Renal pelvis (tissue), 4 donors: ENCODE data around the gene TEX2. TPM values are rescaled to one million over a fixed set of nuclear protein-coding genes. Genes with fewer than 3 reads are reported as not detected.
"Not testable (repeated sequence)": the region's sequence is repeated elsewhere in the genome, so short reads cannot be mapped to it uniquely, and the experiment has no call there.

Source experiments
- DNase-seq: peaks from one replicate; pipeline ENCODE4 v3.0.0-alpha.2; 2013
- polyA plus RNA-seq, 3 donors: library from polyadenylated mRNA; unstranded; fragments of 120-200 nt; gene quantifications; one replicate each; pipeline ENCODE4 v1.2.1, GENCODE V29; 2013; ENCODE audit not compliant: insufficient read length in 3 of 3

TEX2 gene
- polyA plus RNA-seq, 3 donors: 24.1 to 30.4 (median 27.1) TPM

DNA sequence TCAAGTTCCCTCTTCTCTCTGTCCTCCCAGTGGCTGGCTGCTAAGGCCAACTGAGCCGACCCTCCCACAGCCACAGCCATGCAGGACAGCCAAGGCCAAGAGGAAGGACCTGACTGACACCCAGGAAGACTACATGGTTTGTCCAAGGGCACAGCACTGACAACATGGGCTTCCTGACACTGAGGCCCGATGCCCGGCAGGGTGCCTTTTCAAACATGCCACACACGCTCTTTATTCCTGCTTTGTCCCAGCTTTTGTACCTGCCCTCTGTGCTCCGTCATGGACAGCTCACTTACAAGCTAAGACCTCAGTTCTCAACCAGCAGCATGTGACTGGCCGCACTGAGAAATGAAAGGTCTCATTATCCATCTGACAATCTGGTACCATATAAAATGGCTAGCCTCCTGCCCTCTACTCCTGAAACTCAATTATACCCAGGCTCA lies 45.8 kb downstream of the TEX2 start:
- no peak for DNase-seq

DNA sequence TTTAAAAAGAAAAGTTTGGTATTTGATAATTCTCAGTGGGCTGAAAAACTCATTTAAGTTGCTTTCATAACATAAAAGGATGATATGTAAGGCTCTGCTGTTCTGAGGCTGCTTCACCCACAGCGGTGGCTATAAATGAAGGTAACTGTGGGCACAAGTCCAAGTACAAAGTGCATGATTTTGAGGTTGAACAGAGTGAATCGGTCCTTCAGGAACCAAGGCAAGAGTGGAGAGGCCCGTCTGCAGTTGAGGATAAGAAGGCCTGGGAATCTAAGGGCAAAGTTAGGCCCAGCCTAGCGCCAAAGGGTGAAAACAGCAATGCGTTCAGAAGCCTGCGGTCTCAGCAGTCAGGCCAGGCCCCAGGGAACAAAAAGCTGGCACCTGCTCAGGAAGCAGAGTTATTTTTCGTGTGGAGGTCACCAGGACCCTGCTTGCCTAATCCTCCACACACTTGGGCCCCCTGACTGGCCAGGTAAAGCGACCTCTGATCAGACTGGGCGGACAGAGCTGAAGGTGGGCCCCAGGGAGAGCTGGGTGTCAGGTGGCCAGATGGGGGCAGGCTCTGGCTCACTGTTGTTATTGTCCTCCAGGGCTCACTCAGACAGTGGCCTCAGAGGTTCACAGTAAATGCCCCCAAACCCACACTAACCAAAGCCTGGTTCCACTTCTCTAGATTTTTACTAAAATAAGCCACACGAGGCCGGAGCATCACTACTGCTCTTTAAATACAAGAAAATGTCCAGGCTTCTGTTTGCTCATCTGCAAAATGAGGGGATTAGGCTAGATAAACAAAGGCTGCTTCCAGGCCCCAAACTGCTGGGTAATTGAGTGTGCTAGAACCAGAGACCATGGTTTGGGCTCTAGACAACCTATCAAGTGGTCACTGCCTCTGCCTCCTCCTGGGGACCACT lies 46.5 kb downstream of the TEX2 start:
- no peak for DNase-seq

DNA sequence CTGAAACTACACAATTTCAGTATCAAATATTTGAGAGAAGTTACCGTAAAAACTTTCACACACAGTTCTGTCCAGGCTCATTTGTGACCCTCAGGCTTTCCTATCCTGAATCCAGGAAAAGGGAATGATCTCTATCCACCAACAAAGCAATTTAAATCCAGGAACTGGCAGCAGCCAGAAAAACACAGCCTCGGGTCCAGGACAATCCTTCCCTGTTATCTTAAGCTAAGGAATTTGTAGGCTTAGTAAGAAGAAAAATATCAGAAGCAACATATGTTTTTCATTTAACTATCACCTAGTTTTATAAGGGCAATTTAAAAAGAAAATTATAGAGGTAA lies 47.1 kb downstream of the TEX2 start:
- DNase-seq: no peak

DNA sequence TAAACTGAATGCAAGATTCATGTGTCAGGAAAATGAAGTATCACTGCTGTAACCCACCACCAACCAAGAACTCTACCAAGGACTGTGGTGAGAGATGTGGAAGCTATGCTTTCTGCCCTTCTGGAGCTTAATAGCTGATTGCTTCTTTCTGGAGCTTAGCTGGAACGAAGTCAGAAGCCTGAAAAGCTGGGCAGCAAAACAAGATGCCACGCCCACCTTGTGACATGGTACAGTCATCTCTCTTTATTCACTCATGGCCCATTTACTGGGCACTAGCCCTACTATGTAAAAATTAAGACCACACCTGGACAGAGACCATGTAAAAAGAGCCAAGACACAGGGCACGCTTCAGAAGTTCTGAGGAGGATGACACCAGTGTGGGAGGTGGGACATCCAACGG lies 48.1 kb downstream of the TEX2 start:
- no peak for DNase-seq

DNA sequence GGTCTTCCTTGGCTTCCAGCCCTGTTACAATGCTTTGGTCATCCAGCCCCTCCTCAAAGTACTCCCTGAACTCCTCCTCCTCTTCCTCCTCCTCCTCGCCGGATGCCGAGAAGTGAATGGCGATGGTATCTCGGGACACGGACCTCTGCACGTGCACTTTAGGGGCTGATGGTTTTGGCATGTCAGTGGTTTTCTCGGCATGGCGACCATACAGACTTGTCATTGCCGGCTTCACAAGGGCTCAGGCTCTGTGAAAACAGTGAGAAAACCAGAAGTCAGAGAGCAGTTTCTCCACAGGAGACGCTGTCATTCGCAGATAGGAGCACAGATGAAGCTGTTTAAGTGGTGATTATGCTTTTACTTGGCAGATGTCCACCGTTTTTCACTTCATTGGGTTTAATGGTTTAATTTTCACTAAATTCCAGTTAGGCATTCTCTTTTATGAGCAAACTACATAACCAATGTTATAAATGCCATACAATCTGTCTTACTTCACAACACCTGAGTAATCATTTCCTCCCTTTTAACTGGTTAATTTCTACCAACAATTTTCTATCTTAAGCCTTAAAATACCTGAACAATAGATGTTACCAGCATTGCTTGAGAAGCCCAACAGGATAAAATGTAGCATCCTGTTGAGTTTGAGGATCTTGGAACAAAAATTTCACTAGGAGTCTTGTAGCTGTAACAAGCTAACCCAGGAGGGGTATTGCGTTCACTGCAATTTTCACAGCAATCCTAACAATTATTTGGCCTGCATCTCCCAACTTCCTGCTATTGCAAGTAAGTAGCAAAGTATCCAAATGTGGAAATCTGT lies 48.9 kb downstream of the TEX2 start:
- DNase-seq: peak; percentile 34

DNA sequence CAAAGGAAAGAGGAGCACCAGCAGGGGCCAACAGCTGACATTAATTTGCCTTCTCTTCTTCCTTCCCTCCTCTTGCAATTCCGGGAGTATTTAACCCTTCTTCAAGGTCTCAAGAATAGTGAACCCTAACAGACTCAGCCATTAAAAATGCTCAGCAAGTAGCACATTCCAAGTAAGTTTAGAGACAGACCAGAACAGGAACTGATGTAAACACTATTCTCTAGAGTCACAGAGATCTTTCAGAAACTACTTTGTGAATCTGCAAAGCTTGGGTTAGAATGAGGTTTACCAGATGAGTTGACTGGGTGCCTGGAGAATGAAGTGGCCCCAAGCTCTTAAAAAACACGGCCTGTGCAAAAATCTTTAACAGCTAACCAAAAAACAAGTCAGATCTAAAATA lies 50.9 kb downstream of the TEX2 start:
- no peak for DNase-seq

DNA sequence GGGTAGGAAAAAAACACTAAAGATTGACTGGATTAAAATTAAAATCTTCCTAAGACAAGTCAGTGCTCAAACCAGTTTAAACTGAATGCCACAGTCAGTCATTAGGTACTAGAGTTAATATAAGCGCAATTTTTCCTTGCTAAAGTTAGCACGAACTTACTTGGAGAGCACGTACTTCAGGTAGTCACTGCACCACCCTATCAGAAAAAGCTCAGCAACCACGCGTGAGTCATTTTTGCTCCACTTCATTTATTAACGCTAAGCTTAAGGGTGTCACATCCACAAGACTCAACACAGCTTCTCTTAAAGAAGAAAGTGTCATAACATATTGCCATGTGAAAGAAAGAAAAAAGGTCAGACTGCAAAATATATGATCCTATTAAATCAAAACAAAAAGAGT lies 53.1 kb downstream of the TEX2 start:
- no peak for DNase-seq

DNA sequence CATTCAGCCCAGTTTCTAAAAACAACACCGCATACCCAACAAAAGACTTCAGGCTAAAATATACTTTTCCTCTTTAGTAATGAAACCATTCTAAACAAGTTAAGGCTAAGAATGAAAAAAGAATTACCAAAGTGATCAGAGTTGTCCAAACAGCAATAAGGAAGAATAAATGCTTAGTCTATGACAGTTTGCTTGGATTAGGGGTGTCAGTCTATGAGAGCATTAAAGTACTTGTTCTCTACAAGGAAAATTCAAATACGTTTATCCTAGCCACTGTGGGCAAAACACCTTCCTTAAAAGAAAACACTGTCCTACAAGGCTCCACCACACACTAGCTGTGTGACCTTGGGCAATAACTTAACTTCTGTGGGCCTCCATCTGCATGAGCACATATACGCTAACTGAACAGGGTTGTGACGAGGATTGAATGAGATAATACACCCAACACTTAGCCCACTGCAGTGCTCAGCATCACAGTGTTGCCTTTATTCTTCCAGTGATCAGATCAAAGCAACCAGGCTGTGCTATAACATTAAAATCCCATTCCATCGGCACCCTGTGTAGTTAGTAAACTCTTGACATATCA lies 53.6 kb downstream of the TEX2 start:
- no peak for DNase-seq

DNA sequence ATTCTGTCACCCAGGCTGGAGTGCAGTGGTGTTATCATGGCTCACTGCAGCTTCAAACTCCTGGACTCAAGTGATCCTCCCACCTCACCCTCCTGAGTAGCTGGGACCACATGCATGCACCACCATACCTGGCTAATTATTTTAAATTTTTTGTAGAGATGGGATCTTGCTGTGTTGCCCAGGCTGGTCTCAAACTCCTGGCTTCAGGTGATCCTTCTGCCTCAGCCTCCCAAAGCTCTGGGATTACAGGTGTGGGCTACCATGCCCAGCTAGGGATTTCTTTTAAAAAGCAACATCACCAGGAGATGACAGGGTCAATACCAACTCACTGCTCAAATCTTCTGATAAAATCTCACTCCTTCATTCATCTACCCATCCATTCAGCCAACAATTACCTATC lies 54.4 kb downstream of the TEX2 start:
- DNase-seq: not testable (repeated sequence)

DNA sequence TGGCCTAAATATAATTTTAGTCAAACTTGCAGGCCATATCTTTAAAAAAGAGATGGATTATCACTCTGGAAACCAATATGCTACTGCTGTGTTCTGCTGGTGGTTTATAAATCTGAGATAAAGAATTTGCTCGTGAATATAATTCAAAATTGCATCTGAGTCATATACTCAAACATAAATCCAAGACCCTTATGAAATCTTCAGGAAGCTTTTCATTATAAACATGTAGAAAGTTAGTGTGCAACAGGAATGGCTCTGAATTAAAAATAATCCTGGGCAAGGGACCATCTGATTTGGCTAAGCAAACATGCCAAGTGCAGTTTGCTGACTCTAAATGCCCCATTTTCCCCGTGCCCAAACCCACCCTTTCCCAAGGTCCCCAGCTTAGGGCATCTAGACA lies 57.3 kb downstream of the TEX2 start:
- DNase-seq: no peak

DNA sequence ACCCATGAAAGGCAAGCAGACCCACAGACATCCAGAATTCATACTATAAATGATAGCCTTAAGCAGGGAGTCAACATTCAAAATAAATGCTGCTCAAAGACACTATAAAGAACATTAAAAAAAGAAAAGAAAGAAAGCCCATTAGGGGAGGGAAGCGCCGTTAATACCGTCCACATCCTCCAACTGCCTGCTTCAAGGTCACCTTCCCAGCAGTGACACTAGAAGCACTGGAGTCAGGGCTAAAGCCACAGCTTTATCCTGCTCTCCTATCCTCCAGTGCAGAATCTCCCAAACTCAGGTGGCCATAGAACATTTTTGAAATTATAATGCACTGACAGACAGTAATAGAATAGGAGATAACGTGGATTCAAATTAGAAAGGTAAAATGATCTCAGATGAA lies 59.4 kb downstream of the TEX2 start:
- no peak for DNase-seq

DNA sequence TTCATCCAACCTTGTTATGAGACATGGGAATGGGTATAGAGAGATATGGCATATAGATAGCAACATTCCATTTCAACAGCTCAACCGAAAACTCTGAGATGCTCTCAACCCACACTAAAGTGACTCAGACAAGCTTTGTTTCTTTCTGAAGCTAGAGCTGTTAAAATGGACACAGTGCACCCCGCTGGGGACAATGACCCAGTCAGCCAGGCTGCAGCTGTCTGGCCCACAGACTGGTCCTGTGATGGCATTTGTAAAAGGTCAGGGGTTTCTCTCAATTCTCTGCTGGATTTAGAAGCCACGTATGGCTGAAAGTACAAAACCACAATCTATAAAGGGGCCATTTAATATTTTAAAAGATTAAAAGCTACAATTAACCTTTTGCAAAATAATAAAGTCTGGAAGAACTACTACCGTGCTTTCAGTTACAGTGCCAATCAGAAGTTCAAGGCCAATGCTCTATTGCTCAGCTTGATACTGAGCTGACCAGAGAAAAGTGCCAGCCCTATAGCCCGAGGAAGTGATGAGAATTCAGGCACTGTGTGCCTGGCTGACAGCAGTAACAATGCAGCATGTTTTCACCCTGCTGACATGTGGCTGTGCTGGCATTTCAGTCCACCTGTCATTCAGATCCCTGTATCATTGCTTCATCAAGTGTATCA lies 60.2 kb downstream of the TEX2 start:
- no peak for DNase-seq

DNA sequence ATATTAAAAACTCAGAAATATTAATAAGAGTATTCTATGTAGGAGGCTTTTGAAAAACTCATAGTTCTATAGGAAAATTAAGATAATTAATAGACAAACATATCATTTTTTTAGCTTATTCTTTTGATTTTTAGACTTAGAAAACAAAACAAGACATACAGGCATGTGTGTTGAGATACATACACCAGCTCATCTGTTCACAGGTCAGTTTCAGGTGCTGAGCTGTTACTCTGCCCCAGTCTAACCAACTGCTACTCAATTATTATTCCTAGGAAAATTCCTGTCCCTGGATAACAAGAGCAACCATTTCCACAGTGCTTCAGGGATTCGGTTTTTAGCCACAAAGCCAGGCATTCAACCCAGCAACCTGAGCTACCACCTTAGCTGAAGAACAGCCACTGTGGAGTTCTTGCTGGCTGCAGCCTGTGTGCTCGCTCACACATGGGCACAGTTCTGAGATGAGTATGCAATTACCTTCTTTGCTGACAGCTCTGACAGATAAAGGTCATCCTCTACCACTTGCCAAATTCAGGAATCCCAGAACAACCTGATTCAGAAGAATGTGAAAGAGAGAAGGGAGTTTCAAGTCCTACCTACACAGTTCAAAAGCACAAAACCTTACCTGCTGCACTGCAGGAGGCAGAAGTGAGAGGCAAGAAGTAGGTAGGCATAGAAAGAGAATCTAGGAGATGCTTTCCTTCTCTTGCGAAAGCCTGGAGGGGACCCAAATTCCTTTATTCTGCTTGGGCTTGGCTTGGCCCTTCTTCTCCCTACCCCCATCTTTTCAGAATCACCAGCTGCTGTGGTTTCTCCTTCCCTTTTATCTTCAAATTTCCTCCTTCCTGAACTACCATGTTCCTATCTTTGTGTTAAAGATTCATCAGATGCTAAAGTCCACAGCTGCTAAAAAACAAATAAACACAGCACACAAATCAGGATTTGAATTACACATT lies 62.7 kb downstream of the TEX2 start:
- DNase-seq: no peak

DNA sequence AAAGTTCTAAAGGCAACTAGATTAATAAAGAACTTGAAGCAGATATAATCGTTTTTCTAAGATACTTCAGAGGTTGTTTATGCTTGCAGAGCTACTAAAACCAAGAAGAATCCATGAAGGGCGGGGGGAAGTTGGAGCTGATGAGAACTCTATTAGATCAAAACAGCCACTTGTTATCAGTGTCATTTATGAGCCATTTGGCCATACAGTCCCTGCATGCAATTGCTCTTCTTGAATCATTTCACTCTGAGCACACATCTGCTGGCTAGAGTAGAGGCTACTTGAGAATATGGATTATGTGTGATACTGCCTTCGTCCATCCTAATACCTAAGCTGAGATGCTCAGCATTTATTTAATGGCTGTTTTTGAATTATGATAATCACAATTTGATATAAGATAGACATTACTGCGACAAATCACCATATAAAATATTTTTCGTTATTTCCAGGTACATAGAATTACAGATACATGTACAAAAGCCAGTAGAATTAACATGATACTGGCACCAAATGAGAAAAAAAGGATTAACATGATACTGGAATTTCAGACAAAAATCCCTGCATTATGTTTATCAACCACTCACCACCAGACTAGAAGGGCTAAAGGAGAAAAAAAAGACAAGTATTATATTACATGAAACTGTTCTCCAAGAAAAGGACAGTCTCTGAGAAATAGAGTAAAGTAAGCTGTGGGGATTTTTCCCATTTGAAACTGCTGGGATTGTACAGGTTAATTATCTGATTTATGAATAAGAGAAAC lies 64.5 kb downstream of the TEX2 start:
- no peak for DNase-seq

DNA sequence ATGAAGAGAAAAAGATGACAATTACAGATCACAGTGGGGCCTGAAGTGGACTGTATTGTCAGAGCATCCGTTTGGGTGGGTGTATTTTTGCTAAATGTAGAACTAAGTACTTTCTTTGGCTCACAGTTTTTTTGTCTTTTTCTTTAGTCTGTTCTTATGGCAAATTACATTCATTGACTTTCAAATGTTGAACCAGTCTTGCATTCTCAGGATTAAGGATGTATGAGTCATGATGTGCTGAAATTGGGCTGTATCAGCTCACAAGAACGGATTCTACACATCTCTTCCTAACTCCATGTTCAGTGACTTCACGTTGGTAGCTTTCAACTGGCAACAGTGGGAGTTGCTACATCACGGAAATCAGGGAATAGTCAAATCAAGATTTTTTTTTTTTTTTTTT lies 66.5 kb downstream of the TEX2 start:
- no peak for DNase-seq

DNA sequence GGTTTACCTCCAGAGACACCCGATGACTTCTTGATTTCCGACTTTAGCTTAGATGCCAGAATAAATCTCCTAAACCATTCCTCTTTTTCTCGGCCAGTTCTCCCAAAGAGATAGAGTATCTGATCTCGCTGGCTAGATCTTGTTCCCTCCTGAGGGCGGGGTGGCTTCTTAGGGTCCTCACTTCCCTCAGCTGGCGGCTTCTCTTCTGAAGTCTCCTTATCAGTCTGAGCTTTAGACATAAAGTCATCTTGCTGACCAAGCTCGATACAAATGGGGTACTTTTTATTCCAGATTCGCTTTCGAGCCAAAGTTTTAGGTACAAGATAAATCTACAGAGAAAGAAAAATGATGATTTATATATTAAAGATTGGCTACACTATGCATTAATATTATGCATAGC lies 69.5 kb downstream of the TEX2 start:
- DNase-seq: no peak

DNA sequence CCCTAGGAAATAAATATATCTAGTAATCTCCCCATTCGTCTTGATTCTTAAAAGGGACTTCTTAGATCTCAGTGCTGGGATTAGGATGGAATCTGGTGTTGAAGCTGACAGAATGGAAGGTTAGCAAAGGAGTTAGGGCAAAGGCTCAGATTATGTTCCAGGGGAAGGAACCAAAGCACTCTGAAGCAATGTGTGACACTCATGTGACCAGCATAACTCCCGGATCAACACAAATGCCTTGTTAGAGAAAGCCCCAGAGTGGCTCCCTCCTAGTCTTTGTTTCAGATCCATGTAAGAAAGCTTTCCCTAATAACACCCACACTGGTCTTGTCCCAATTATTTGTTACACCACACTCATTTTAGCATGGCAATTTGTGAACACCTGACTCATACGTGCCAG lies 70.5 kb downstream of the TEX2 start:
- DNase-seq: no peak

DNA sequence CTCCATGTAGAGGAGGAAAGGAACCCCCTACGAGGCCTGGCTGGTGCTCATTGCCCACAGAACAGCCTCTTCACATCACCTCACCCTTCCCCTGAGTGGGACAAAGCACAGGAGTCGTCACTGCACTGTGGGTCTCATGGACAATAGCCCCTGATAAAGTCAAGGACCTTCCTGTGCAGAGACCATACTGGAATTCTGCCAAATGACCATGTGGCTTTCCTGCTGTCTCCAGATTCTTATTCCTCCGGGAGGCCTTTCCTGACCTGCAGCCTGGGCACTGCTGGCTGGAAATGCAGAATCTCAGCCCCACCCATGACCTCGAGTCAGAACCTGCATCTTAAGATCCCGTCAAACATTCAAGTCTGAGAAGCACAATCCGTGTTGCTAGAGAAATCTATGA lies 72.6 kb downstream of the TEX2 start:
- no peak for DNase-seq

DNA sequence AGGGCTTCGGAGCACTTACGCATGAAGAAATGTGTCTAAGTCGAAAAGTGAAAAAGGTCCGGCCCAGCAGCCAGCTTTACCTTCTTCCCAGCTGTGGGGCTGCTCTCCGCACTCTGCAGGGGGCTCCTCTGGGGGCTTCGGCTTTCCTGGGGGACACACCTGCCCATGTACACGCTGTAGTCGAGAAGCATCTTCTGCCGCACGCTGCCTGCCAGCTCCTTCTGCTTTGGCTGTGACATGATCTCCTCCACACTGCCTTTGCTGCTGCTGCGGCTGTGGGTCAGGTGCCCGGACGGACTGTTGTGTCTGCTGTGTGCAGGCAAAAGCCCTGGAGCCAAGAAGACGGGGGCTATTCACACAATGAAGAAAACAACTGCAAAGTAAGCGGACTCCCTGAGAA lies 75.0 kb downstream of the TEX2 start:
- DNase-seq: no peak
